ENCODE data around the gene MFAP2.

Gene MFAP2

DNA sequence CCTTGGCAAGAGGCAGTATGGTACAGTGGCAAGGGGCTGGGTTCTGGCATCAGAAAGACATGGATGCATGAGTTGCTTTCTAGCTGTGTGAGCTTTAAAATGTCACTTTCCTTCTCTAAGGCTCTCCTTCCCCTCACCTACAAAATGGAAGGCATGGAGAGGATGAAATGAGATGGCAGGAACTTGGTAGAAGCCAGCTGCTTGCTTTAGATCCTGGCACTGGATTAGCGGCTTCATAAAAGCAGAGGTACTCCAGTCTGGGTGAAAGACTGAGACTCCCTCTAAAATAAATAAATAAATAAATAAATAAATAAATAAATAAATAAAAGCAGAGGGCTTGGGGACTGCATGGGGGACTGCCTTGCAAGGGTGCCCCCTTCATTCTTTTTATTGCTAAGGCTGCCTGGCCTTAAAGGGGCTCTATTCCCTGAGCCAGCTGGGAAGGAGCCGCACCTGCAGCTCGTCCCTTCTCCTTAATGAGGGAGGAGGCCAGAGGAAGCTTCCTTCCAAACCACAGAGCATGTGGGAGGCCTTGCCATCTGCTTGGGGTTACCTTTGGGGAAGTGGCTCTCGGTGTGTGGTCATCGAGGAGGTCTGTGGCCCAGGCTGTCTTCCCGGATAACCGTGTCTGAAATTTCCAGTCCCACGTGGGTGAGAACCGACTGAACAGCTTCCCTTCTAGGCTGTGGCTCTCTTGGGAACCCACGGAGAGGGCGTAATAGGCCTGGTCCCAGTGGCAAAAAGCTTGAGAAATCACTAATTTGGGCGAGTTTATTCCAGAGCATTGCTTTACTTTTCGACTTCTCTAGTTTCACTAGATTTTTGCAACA lies 33.3 kb upstream of the MFAP2 start:
- no peak for DNase-seq (ENCODE audit: insufficient read length, low spot score)
- no peak for TF ChIP-seq POLR2A (IDR thresholded peaks at IDR 0.05; ENCODE audit: low read depth, low read length)
- FAIRE-seq = no peak

DNA sequence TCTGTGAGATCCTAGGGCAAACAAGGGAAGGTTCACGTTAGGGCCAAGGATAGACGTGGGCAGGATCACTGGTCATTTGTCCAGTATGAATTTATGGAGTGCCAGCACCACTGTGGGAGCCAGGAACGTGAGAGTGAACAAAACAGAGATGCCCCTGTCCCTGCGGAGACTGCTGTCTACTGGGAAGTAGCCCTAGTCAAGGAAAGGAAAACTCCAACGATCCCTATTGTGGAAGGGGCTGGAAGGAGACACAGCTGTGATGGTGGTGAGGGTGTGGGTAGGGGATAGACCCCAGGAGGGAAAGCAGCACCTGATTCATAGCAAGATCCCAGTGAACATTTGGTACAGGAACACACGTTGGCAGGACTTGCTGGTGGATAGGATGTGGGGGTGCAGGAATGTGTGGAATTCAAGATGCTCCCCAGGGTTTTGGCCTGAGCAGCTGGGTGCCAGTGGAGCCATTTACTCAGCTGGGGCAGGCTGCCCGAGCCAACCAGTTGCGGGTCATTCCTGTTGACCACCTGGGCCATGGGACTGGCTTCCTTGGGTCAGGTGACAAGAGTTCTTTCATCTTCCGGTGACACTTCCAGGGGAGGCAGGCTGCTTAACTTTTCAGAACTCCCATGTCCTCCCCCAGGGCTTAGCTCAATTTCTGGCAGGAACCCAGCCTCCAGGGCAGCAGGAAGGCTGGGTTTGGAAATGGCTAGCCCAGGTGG lies 32.5 kb upstream of the MFAP2 start:
- peak; percentile 65 for DNase-seq (ENCODE audit: insufficient read length, low spot score)
- peak; percentile 27 for FAIRE-seq
- no peak for TF ChIP-seq POLR2A (IDR thresholded peaks at IDR 0.05; ENCODE audit: low read depth, low read length)

- FAIRE-seq (no peak), DNase-seq (ENCODE audit: insufficient read length, low spot score) (no peak)
- TF ChIP-seq POLR2A (IDR thresholded peaks at IDR 0.05; ENCODE audit: low read depth, low read length) = peak; percentile 42; the same call in 1 of the 2 replicates
Measured at GRCh38 chr1:17011439-17012307, 31.3 kb upstream of the MFAP2 start, which contains the start of gene ATP13A2. Gene ATP13A2, minus strand, starts transcription at chr1:17011928. Its CDS starts 190 bp downstream, at chr1:17011738.

DNA sequence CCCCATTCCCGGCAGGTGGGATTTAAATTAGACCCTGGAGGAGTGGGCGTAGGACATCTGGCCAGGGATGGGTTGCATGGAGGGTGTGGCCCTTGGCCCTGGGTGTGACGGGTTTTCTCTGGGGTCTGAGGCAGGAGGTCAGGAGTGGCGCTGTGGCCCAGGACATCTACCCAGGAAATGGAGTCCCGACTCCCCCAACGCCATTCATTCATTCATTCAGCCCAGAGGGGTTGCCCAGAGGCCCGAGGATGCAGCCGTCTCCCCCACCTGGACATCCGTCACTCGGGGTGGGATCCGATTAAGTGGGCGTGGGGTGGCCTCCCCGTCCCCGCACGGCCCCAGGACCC lies 30.6 kb upstream of the MFAP2 start:
- no peak for DNase-seq (ENCODE audit: insufficient read length, low spot score)
- FAIRE-seq = no peak
- TF ChIP-seq POLR2A (IDR thresholded peaks at IDR 0.05; ENCODE audit: low read depth, low read length) = no peak

- FAIRE-seq = no peak
- no peak for DNase-seq (ENCODE audit: insufficient read length, low spot score)
- no peak for TF ChIP-seq POLR2A (IDR thresholded peaks at IDR 0.05; ENCODE audit: low read depth, low read length)
Measured at GRCh38 chr1:17009706-17010105, 29.3 kb upstream of the MFAP2 start.

DNA sequence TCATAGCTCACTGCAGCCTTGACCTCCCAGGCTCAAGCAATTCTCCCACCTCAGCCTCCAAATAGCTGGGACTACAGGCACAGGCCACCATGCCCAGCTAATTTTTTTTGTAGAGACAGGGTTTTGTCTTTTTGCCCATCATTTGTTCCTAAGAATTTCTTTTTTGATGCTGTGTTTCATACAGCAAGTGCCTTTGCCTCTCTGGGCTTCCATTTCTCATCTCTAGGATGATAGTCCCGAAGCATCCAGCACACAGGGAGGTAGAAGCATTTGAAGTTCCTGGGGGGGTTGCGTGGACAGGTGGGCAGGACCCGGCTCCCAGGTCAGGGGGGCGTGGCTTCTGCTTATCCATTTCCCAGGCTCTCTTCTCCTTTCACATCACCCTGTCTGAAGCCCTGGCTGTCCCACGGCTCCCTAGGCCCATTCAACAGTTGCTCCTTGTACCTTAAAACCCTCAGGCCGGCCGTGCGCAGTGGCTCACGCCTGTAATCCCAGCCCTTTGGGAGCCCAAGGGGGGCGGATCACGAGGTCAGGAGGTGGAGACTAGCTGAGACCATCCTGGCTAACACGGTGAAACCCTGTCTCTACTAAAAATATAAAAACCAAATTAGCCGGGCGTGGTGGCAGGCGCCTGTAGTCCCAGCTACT lies 27.9 kb upstream of the MFAP2 start:
- FAIRE-seq (no peak), DNase-seq (ENCODE audit: insufficient read length, low spot score) (no peak)
- TF ChIP-seq POLR2A (IDR thresholded peaks at IDR 0.05; ENCODE audit: low read depth, low read length) = no peak

- FAIRE-seq (no peak), DNase-seq (ENCODE audit: insufficient read length, low spot score) (no peak)
- TF ChIP-seq POLR2A (IDR thresholded peaks at IDR 0.05; ENCODE audit: low read depth, low read length) = no peak
Measured at GRCh38 chr1:17007121-17007520, 26.7 kb upstream of the MFAP2 start.

DNA sequence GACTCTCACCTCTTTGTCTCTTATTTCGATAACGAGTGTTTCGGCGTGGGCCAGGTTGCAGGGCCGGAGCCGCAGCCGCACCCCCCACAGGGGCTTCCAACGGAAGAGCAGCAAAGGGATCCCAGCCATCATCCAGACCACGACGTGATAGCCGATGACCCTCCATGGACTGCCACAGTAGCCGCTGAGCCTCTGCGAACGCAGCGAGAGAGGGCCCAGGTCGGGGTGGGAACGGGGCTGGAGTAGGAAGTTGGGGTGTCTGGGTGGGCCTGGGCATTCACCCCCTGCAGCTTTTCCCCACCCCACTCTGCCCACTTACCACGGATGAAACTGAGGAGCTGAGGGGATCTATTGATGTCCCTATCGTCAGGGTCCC lies 24.9 kb upstream of the MFAP2 start:
- FAIRE-seq = no peak
- no peak for DNase-seq (ENCODE audit: insufficient read length, low spot score)
- no peak for TF ChIP-seq POLR2A (IDR thresholded peaks at IDR 0.05; ENCODE audit: low read depth, low read length)

GRCh38 chr1:17004466-17005364 lies 24.3 kb upstream of the MFAP2 start:
- no peak for FAIRE-seq
- no peak for DNase-seq (ENCODE audit: insufficient read length, low spot score)
- no peak for TF ChIP-seq POLR2A (IDR thresholded peaks at IDR 0.05; ENCODE audit: low read depth, low read length)

DNA sequence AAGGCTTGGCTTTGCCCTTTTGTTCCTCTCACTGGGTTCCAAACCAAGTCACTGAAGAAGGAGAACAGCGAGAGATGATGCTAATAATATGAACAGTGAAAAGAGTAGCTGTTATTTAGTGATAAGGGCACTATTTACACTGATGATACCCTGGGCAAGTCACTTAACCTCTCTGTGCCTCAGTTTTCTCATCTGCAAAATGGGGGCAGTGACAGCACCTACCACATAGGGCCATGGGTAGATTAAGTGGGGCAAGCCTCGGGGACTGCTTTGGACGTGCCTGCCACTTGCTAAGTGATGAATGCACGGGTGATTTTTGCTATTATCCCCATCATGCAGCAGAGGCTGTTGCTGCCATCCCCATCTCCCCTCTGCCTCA lies 22.1 kb upstream of the MFAP2 start:
- no peak for DNase-seq (ENCODE audit: insufficient read length, low spot score)
- FAIRE-seq = no peak
- TF ChIP-seq POLR2A (IDR thresholded peaks at IDR 0.05; ENCODE audit: low read depth, low read length) = no peak

GRCh38 chr1:17001760-17002523 lies 21.5 kb upstream of the MFAP2 start:
- DNase-seq (ENCODE audit: insufficient read length, low spot score) = no peak
- TF ChIP-seq POLR2A (IDR thresholded peaks at IDR 0.05; ENCODE audit: low read depth, low read length) = no peak
- no peak for FAIRE-seq

GRCh38 chr1:16999863-17000262 lies 19.4 kb upstream of the MFAP2 start:
- TF ChIP-seq POLR2A (IDR thresholded peaks at IDR 0.05; ENCODE audit: low read depth, low read length) = no peak
- FAIRE-seq (no peak), DNase-seq (ENCODE audit: insufficient read length, low spot score) (no peak)

Data from H54 (cell line).